HG03354 (cell line): ENCODE results near the gene TRIM54.
"Not testable (repeated sequence)": the region's sequence is repeated elsewhere in the genome, so short reads cannot be mapped to it uniquely, and the experiment has no call there.

Experiments used
- ATAC-seq: cut with Tn5 transposase; IDR thresholded peaks from one replicate; pipeline ENCODE4 v1.9.1; 2021; ENCODE audit warnings: mild to moderate bottlenecking; ENCODE audit not compliant: unreplicated experiment, poor library complexity, severe bottlenecking

TRIM54 gene

GRCh38 chr2:27278010-27278409, 4.2 kb upstream of the TRIM54 start:
- no peak for ATAC-seq

GRCh38 chr2:27280826-27281225, 1.4 kb upstream of the TRIM54 start:
- no peak for ATAC-seq

GRCh38 chr2:27281442-27281841, 787 bp upstream of the TRIM54 start:
- no peak for ATAC-seq

GRCh38 chr2:27282892-27283291, 663 bp downstream of the TRIM54 start:
- no peak for ATAC-seq

- no peak for ATAC-seq
Measured at GRCh38 chr2:27284996-27285395, 2.8 kb downstream of the TRIM54 start.

- no peak for ATAC-seq
Measured at GRCh38 chr2:27285481-27285880, 3.3 kb downstream of the TRIM54 start.

GRCh38 chr2:27288610-27289009, 6.4 kb downstream of the TRIM54 start:
- ATAC-seq = no peak

- ATAC-seq = no peak
Measured at GRCh38 chr2:27290549-27290948, 8.3 kb downstream of the TRIM54 start.

- ATAC-seq = no peak
Measured at GRCh38 chr2:27291865-27292264, 9.6 kb downstream of the TRIM54 start.

- no peak for ATAC-seq
Measured at GRCh38 chr2:27294928-27295327, 12.7 kb downstream of the TRIM54 start.

GRCh38 chr2:27296481-27296880, 14.3 kb downstream of the TRIM54 start:
- no peak for ATAC-seq

- ATAC-seq = no peak
Measured at GRCh38 chr2:27297195-27297594, 15.0 kb downstream of the TRIM54 start.

- no peak for ATAC-seq
Measured at GRCh38 chr2:27298391-27299080, 16.3 kb downstream of the TRIM54 start.

GRCh38 chr2:27300606-27301005, 18.4 kb downstream of the TRIM54 start:
- not testable (repeated sequence) for ATAC-seq

GRCh38 chr2:27303093-27304025, 21.1 kb downstream of the TRIM54 start:
- ATAC-seq = no peak

- no peak for ATAC-seq
Measured at GRCh38 chr2:27304488-27305240, 22.4 kb downstream of the TRIM54 start.

GRCh38 chr2:27305516-27305915, 23.3 kb downstream of the TRIM54 start:
- ATAC-seq = no peak

- no peak for ATAC-seq
Measured at GRCh38 chr2:27306136-27306535, 23.9 kb downstream of the TRIM54 start.

- ATAC-seq = no peak
Measured at GRCh38 chr2:27306573-27307286, 24.5 kb downstream of the TRIM54 start.

GRCh38 chr2:27307287-27307544, 25.0 kb downstream of the TRIM54 start:
- no peak for ATAC-seq
